Measurements from ENCODE around the gene ANO2. TPM values are rescaled to one million over a fixed set of nuclear protein-coding genes. Genes with fewer than 3 reads are reported as not detected.

The ANO2 gene
- total and polyA plus RNA-seq, 2 donors (not counting 3 experiments of a cell fraction or from before 2014, with no cell fraction given): 15.4 to 65.0 TPM

GRCh38 chr12:5599378-5599777 is 345.7 kb downstream of the ANO2 start:
- ChIA-PET POLR2A (no interaction called here), CTCF (interaction anchor here (0.8 kb wide), 1 partner anchor 146 kb away, joined by 3 read pairs; no protein-coding TSS in a partner anchor)
- no peak overlapping the region for H3K9ac ChIP-seq (replicated peaks; ENCODE audit: extremely low read depth, insufficient read depth, low read length)
- TF ChIP-seq MAX (IDR thresholded peaks at IDR 0.05; ENCODE audit: insufficient read depth, insufficient read length) (no peak), GATA2 (IDR thresholded peaks at IDR 0.05; ENCODE audit: insufficient read depth, insufficient read length, low read depth, low read length) (no peak), FOS (IDR thresholded peaks at IDR 0.05; ENCODE audit: borderline replicate concordance, insufficient read depth, low read length) (no peak), EZH2 (IDR thresholded peaks at IDR 0.05; ENCODE audit: borderline replicate concordance, low read depth, low read length, severe bottlenecking) (no peak), POLR2AphosphoS5 (IDR thresholded peaks at IDR 0.05; ENCODE audit: insufficient read depth, low read depth, low read length) (no peak), CTCF (IDR thresholded peaks at IDR 0.05; ENCODE audit: extremely low read depth in 1 of 2, insufficient read depth in 1 of 2, low read depth in 1 of 2, low read length in 2 of 2) (no peak), JUN (IDR thresholded peaks at IDR 0.05; ENCODE audit: borderline replicate concordance, insufficient read depth, insufficient read length, low read depth) (no peak), MYC (IDR thresholded peaks at IDR 0.05; ENCODE audit: low read depth, low read length) (no peak), POLR2A (IDR thresholded peaks at IDR 0.05; ENCODE audit: low read depth, low read length) (no peak)
- H2AFZ ChIP-seq (ENCODE audit: low read depth, low read length): no peak overlapping the region
- no peak for DNase-seq (ENCODE audit: low read depth, low spot score)
- no peak overlapping the region for H3K4me2 ChIP-seq (ENCODE audit: insufficient read depth, low read length)
- H3K4me3 ChIP-seq (replicated peaks in 1 of 3; ENCODE audit: insufficient read depth in 1 of 3, low read depth in 1 of 3, low read length in 3 of 3): no peak overlapping the region
- peaks cover 4 to 13% of the 10 kb centered on the region in 2 experiments for H3K36me3 ChIP-seq (ENCODE audit: control insufficient read depth in 2 of 2, extremely low read depth in 1 of 2, insufficient read depth in 2 of 2, low read length in 2 of 2)
- H4K20me1 ChIP-seq (replicated peaks; ENCODE audit: control insufficient read depth, extremely low read depth, insufficient read depth, low read length): no peaks in the 10 kb centered on the region
- H3K27ac ChIP-seq (ENCODE audit: insufficient read depth, low read depth, low read length): no peak overlapping the region
- dilution Hi-C loops (cut with MboI; ENCODE audit: extremely low pct_ligation_motif_present, low sequenced_read_pairs): no loop called here
- intact Hi-C loops (cut with micrococcal nuclease): no loop called here
- H3K9me3 ChIP-seq (replicated peaks; ENCODE audit: control insufficient read depth, insufficient read depth, low read length): no peaks in the 10 kb centered on the region
- H3K79me2 ChIP-seq (ENCODE audit: control insufficient read depth, insufficient read depth, low read length): no peaks in the 10 kb centered on the region
- no peaks in the 10 kb centered on the region for H3K9me1 ChIP-seq (replicated peaks; ENCODE audit: control insufficient read depth, extremely low read depth, insufficient read depth, low read length)
- BruUV-seq (replicated peaks): no TSS peak
- no peak for FAIRE-seq
- no peaks in the 10 kb centered on the region for H3K27me3 ChIP-seq (ENCODE audit: control insufficient read depth in 2 of 2, insufficient read depth in 2 of 2, low read length in 2 of 2)
- no peaks in the 10 kb centered on the region for H3K4me1 ChIP-seq (ENCODE audit: control insufficient read depth, extremely low read depth, insufficient read depth, low read length)
